Liver (tissue), 9 donors: Measurements from ENCODE around the gene PRPF40B. TPM values are rescaled to one million over a fixed set of nuclear protein-coding genes. Genes with fewer than 3 reads are reported as not detected.

Experiments
- DNase-seq: peaks from one replicate; pipeline ENCODE4 v3.0.0-alpha.2; 2017; ENCODE audit warnings: low spot score
- H3K27ac ChIP-seq, 2 donors: one replicate each; pipeline ENCODE4 v1.7.0; 2013; ENCODE audit warnings: inconsistent platforms in 2 of 2, low read length in 2 of 2, control low read depth in 1 of 2, low read depth in 1 of 2, mild to moderate bottlenecking in 1 of 2
- H3K27me3 ChIP-seq, 4 donors: one replicate each; pipeline versions ENCODE4 v1.6.1 to v1.7.0; 2013; ENCODE audit warnings: low read length in 3 of 4, inconsistent platforms in 1 of 4, mild to moderate bottlenecking in 1 of 4, moderate library complexity in 1 of 4; ENCODE audit not compliant: control insufficient read depth in 4 of 4, insufficient read depth in 4 of 4
- H3K36me3 ChIP-seq, 4 donors: one replicate each; pipeline versions ENCODE4 v1.6.1 to v1.7.0; 2013; ENCODE audit warnings: low read length in 3 of 4, mild to moderate bottlenecking in 3 of 4, low read depth in 1 of 4, moderate library complexity in 1 of 4; ENCODE audit not compliant: control insufficient read depth in 4 of 4, insufficient read depth in 3 of 4
- H3K4me1 ChIP-seq, 4 donors: one replicate each; pipeline versions ENCODE4 v1.6.1 to v1.7.0; 2013; ENCODE audit warnings: low read length in 3 of 4, mild to moderate bottlenecking in 3 of 4, moderate library complexity in 1 of 4; ENCODE audit not compliant: control insufficient read depth in 4 of 4, insufficient read depth in 4 of 4
- H3K4me3 ChIP-seq, 3 donors: one replicate each; pipeline versions ENCODE4 v1.6.1 to v1.7.0; 2013; ENCODE audit warnings: low read length in 3 of 3, control low read depth in 1 of 3, low read depth in 1 of 3, mild to moderate bottlenecking in 1 of 3
- H3K9ac ChIP-seq, 2 donors: one replicate each; pipeline ENCODE4 v1.7.0; 2013; ENCODE audit warnings: low read length in 2 of 2, mild to moderate bottlenecking in 2 of 2, moderate library complexity in 2 of 2, control low read depth in 1 of 2, low read depth in 1 of 2
- H3K9me3 ChIP-seq, 4 donors: one replicate each; pipeline versions ENCODE4 v1.6.1 to v1.7.0; 2013; ENCODE audit warnings: low read length in 3 of 4; ENCODE audit not compliant: control insufficient read depth in 4 of 4
- EGR1 ChIP-seq, 2 donors: IDR thresholded peaks; 2 replicates each; pipeline ENCODE4 v1.6.1; 2016 to 2018; ENCODE audit warnings: antibody characterized with exemption in 2 of 2, low read depth in 2 of 2
- FOXA1 ChIP-seq: IDR thresholded peaks from 2 replicates; pipeline ENCODE4 v1.6.1; 2016; ENCODE audit warnings: antibody characterized with exemption
- FOXA2 ChIP-seq: IDR thresholded peaks from 2 replicates; pipeline ENCODE4 v1.6.1; 2016; ENCODE audit warnings: antibody characterized with exemption
- GABPA ChIP-seq, 2 donors: IDR thresholded peaks in 1 of 2; conservative IDR thresholded peaks in 1 of 2; 2 replicates each; pipeline ENCODE4 v1.6.1; 2016; ENCODE audit warnings: antibody characterized with exemption in 2 of 2, mild to moderate bottlenecking in 1 of 2, moderate library complexity in 1 of 2
- HNF4A ChIP-seq, 2 donors: conservative IDR thresholded peaks; 2 replicates each; pipeline ENCODE4 v1.6.1; 2016; ENCODE audit warnings: antibody characterized with exemption in 2 of 2, mild to moderate bottlenecking in 2 of 2
- HNF4G ChIP-seq: IDR thresholded peaks from 2 replicates; pipeline ENCODE4 v1.6.1; 2016; ENCODE audit warnings: antibody characterized with exemption
- JUND ChIP-seq, 2 donors: IDR thresholded peaks; 2 replicates each; pipeline ENCODE4 v1.6.1; 2016; ENCODE audit warnings: antibody characterized with exemption in 2 of 2
- NR2F2 ChIP-seq: IDR thresholded peaks from 2 replicates; pipeline ENCODE4 v1.6.1; 2016; ENCODE audit warnings: antibody characterized with exemption
- RAD21 ChIP-seq, 2 donors: IDR thresholded peaks; 2 replicates each; pipeline ENCODE4 v1.6.1; 2016; ENCODE audit warnings: antibody characterized with exemption in 2 of 2, mild to moderate bottlenecking in 2 of 2
- RXRA ChIP-seq, 2 donors: IDR thresholded peaks; 2 replicates each; pipeline ENCODE4 v1.6.1; 2017 to 2018; ENCODE audit warnings: antibody characterized with exemption in 2 of 2, mild to moderate bottlenecking in 1 of 2
- SP1 ChIP-seq: IDR thresholded peaks from 2 replicates; pipeline ENCODE4 v1.6.1; 2018; ENCODE audit warnings: antibody characterized with exemption, mild to moderate bottlenecking
- TAF1 ChIP-seq: conservative IDR thresholded peaks from 2 replicates; pipeline ENCODE4 v1.6.1; 2016; ENCODE audit warnings: antibody characterized with exemption, mild to moderate bottlenecking
- YY1 ChIP-seq: IDR thresholded peaks from 2 replicates; pipeline ENCODE4 v1.6.1; 2016; ENCODE audit warnings: antibody characterized with exemption, mild to moderate bottlenecking
- WGBS: extraction: QIAGEN DNeasy Blood & Tissue Kit; methylation state at CpG from one replicate; pipeline ENCODE4 v1.1.7; 2013; 5-methylcytosine and 5-hydroxymethylcytosine counted together
- polyA plus RNA-seq, 2 donors: library from polyadenylated mRNA; stranded (reverse) in 1 of 2; unstranded in 1 of 2; fragments of 200-250 nt in 1 of 2; fragments of >200 nt in 1 of 2; fragmentation: Nextera tagmentation in 1 of 2; extraction: Ambion mirVana in 1 of 2; gene quantifications; one replicate each; pipeline versions ENCODE4 v1.2.1 to v1.2.3, GENCODE V29; 2013 to 2015
- total RNA-seq, 2 donors: library from RNA; depleted of rRNA; stranded (reverse); fragments of >200 nt; gene quantifications; one replicate each; pipeline ENCODE4 v1.2.3, GENCODE V29; 2014
- TF ChIP-seq, protein P1 (sequence below): IDR thresholded peaks from 2 replicates; pipeline ENCODE4 v1.6.1; 2016; ENCODE audit warnings: antibody characterized with exemption
- TF ChIP-seq, protein P2 (sequence below): IDR thresholded peaks from 2 replicates; pipeline ENCODE4 v1.6.1; 2016; ENCODE audit warnings: antibody characterized with exemption
- TF ChIP-seq, protein P3 (sequence below): IDR thresholded peaks from 2 replicates; pipeline ENCODE4 v1.6.1; 2016; ENCODE audit warnings: antibody characterized with exemption
- TF ChIP-seq, protein P4 (sequence below): IDR thresholded peaks from 2 replicates; pipeline ENCODE4 v1.6.1; 2016; ENCODE audit warnings: antibody characterized with exemption, mild to moderate bottlenecking
- TF ChIP-seq, protein P5 (sequence below): fragments of 150-350 bp; IDR thresholded peaks from 2 replicates; pipeline ENCODE4 v1.5.1; 2017; ENCODE audit warnings: improper control_type of control experiment, low read depth, low read length; ENCODE audit not compliant: missing input control
- donor health status: healthy.
- donor health status: healthy.
- donor health status: healthy.
- donor health status: healthy.
- donor health status: healthy.

Gene PRPF40B
- total and polyA plus RNA-seq, 4 donors: 2.4 to 4.8 (median 3.9) TPM

DNA sequence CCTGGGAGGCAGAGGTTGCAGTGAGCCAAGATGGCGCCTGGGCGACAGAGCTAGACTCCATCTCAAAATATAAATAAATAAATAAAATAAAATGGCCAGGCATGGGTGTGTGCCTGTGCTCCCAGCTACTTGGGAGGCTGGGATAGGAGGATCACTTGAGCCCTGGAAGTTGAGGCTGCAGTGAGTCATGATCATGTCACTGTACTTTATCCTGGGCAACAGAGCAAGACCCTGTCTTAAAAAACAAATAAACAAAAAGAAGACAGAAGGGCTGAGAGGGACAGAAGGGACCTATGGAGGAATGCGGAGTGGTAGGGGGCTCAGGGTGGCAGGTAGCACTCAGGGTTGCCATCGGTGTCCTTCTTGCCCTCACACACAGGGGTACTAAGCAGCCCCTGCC, 40.8 kb downstream of the PRPF40B start:
- no peak for DNase-seq
- Histone ChIP-seq H3K36me3 (no peaks in the 10 kb centered on the region), H3K27ac (no peak overlapping the region), H3K27me3 (no peaks in the 10 kb centered on the region), H3K9me3 (no peaks in the 10 kb centered on the region), H3K4me1 (peaks cover 3 to 14% (median 7%) of the 10 kb centered on the region in 4 donors), H3K4me3 (no peak overlapping the region), H3K9ac (no peak overlapping the region)
- WGBS: 99% methylated on average over 4 of the region's 4 CpGs
- TF ChIP-seq, protein P1, sequence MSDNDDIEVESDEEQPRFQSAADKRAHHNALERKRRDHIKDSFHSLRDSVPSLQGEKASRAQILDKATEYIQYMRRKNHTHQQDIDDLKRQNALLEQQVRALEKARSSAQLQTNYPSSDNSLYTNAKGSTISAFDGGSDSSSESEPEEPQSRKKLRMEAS: no peak
- no peak for TF ChIP-seq EGR1 (IDR thresholded peaks at IDR 0.05; ENCODE audit: low read depth in 2 of 2)
- TF ChIP-seq SP1: no peak
- no peak for TF ChIP-seq FOXA1

DNA sequence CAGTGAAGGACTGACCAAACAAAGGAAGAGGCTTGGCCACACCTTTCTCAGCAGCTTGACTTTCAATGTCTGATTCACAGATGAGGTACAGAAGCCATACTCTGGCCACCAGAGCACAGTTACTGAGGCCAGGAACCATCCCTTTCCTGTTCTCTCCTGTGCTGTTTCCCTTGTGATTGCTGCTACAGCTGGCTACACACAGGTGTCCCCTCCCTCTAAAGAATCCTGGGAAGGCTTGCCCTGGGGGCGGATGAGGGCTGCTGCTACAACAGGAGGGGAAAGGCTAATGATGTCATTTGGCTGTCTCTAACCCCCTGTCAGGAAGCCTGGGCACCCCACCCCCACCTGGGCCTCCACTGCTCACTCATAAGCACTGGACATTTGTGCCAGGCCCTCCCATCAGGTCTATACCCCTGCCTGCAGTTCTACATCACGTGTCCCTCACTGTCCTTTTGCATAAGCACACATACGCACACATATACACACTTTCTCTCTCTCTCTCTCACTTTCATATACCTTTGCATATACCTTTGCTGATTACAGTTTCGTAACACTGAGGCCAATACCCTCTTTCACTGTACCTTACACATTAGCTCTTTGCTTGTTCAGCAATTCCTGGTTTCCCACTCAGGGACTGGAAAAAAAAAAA, 41.4 kb downstream of the PRPF40B start:
- H3K9me3 ChIP-seq: no peaks in the 10 kb centered on the region
- no peak overlapping the region for H3K4me3 ChIP-seq
- H3K4me1 ChIP-seq: peaks cover 3 to 14% (median 7%) of the 10 kb centered on the region in 4 donors
- no peak for DNase-seq
- no peak overlapping the region for H3K27ac ChIP-seq
- WGBS: 89% methylated on average over 4 of the region's 4 CpGs
- no peaks in the 10 kb centered on the region for H3K27me3 ChIP-seq
- TF ChIP-seq, protein P2, sequence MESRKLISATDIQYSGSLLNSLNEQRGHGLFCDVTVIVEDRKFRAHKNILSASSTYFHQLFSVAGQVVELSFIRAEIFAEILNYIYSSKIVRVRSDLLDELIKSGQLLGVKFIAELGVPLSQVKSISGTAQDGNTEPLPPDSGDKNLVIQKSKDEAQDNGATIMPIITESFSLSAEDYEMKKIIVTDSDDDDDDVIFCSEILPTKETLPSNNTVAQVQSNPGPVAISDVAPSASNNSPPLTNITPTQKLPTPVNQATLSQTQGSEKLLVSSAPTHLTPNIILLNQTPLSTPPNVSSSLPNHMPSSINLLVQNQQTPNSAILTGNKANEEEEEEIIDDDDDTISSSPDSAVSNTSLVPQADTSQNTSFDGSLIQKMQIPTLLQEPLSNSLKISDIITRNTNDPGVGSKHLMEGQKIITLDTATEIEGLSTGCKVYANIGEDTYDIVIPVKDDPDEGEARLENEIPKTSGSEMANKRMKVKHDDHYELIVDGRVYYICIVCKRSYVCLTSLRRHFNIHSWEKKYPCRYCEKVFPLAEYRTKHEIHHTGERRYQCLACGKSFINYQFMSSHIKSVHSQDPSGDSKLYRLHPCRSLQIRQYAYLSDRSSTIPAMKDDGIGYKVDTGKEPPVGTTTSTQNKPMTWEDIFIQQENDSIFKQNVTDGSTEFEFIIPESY: no peak
- TF ChIP-seq YY1 (no peak), NR2F2 (no peak), HNF4A (conservative IDR thresholded peaks at IDR 0.05) (no peak), EGR1 (IDR thresholded peaks at IDR 0.05; ENCODE audit: low read depth in 2 of 2) (no peak), TAF1 (no peak), FOXA1 (no peak), RAD21 (IDR thresholded peaks at IDR 0.05) (no peak), SP1 (no peak), JUND (IDR thresholded peaks at IDR 0.05) (no peak), HNF4G (no peak), FOXA2 (no peak), RXRA (IDR thresholded peaks at IDR 0.05) (no peak), GABPA (IDR thresholded peaks at IDR 0.05 in 1 of 2, conservative IDR thresholded peaks at IDR 0.05 in 1 of 2) (no peak)
- TF ChIP-seq, protein P3, sequence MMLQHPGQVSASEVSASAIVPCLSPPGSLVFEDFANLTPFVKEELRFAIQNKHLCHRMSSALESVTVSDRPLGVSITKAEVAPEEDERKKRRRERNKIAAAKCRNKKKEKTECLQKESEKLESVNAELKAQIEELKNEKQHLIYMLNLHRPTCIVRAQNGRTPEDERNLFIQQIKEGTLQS: no peak
- TF ChIP-seq, protein P1: no peak
- TF ChIP-seq, protein P4, sequence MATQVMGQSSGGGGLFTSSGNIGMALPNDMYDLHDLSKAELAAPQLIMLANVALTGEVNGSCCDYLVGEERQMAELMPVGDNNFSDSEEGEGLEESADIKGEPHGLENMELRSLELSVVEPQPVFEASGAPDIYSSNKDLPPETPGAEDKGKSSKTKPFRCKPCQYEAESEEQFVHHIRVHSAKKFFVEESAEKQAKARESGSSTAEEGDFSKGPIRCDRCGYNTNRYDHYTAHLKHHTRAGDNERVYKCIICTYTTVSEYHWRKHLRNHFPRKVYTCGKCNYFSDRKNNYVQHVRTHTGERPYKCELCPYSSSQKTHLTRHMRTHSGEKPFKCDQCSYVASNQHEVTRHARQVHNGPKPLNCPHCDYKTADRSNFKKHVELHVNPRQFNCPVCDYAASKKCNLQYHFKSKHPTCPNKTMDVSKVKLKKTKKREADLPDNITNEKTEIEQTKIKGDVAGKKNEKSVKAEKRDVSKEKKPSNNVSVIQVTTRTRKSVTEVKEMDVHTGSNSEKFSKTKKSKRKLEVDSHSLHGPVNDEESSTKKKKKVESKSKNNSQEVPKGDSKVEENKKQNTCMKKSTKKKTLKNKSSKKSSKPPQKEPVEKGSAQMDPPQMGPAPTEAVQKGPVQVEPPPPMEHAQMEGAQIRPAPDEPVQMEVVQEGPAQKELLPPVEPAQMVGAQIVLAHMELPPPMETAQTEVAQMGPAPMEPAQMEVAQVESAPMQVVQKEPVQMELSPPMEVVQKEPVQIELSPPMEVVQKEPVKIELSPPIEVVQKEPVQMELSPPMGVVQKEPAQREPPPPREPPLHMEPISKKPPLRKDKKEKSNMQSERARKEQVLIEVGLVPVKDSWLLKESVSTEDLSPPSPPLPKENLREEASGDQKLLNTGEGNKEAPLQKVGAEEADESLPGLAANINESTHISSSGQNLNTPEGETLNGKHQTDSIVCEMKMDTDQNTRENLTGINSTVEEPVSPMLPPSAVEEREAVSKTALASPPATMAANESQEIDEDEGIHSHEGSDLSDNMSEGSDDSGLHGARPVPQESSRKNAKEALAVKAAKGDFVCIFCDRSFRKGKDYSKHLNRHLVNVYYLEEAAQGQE: no peak
- TF ChIP-seq, protein P5, sequence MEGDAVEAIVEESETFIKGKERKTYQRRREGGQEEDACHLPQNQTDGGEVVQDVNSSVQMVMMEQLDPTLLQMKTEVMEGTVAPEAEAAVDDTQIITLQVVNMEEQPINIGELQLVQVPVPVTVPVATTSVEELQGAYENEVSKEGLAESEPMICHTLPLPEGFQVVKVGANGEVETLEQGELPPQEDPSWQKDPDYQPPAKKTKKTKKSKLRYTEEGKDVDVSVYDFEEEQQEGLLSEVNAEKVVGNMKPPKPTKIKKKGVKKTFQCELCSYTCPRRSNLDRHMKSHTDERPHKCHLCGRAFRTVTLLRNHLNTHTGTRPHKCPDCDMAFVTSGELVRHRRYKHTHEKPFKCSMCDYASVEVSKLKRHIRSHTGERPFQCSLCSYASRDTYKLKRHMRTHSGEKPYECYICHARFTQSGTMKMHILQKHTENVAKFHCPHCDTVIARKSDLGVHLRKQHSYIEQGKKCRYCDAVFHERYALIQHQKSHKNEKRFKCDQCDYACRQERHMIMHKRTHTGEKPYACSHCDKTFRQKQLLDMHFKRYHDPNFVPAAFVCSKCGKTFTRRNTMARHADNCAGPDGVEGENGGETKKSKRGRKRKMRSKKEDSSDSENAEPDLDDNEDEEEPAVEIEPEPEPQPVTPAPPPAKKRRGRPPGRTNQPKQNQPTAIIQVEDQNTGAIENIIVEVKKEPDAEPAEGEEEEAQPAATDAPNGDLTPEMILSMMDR: no peak
- H3K36me3 ChIP-seq: no peaks in the 10 kb centered on the region
- H3K9ac ChIP-seq: no peak overlapping the region
